ENCODE measurements around the gene TMEM258. TPM values are rescaled to one million over a fixed set of nuclear protein-coding genes. Genes with fewer than 3 reads are reported as not detected.

Gene TMEM258
- polyA plus RNA-seq, 1 donor from 2014 or later = 210 TPM

GRCh38 chr11:61744181-61744580, 48.2 kb downstream of the TMEM258 start:
- no peaks in the 10 kb centered on the region for H3K4me1 Mint-ChIP-seq
- no peaks in the 10 kb centered on the region for H3K9me3 Mint-ChIP-seq
- no peaks in the 10 kb centered on the region for H3K36me3 Mint-ChIP-seq
- H3K27me3 Mint-ChIP-seq = peaks cover 5% of the 10 kb centered on the region
- H3K27ac Mint-ChIP-seq = no peak overlapping the region
- H3K4me3 Mint-ChIP-seq = no peak overlapping the region

- H3K27me3 Mint-ChIP-seq = peaks cover 3% of the 10 kb centered on the region
- peaks cover 1% of the 10 kb centered on the region for H3K36me3 Mint-ChIP-seq
- H3K4me3 Mint-ChIP-seq = no peak overlapping the region
- no peaks in the 10 kb centered on the region for H3K4me1 Mint-ChIP-seq
- no peak overlapping the region for H3K27ac Mint-ChIP-seq
- H3K9me3 Mint-ChIP-seq = no peaks in the 10 kb centered on the region
These were observed 48.8 kb downstream of the TMEM258 start for GRCh38 chr11:61743486-61744095.

- peaks cover 3% of the 10 kb centered on the region for H3K27me3 Mint-ChIP-seq
- no peaks in the 10 kb centered on the region for H3K9me3 Mint-ChIP-seq
- H3K4me3 Mint-ChIP-seq = no peak overlapping the region
- H3K27ac Mint-ChIP-seq = no peak overlapping the region
- peaks cover 1% of the 10 kb centered on the region for H3K36me3 Mint-ChIP-seq
- no peaks in the 10 kb centered on the region for H3K4me1 Mint-ChIP-seq
These were observed 50.0 kb downstream of the TMEM258 start for GRCh38 chr11:61742391-61742790.

- no peak overlapping the region for H3K27ac Mint-ChIP-seq
- H3K4me3 Mint-ChIP-seq = no peak overlapping the region
- peaks cover 3% of the 10 kb centered on the region for H3K27me3 Mint-ChIP-seq
- no peaks in the 10 kb centered on the region for H3K4me1 Mint-ChIP-seq
- H3K36me3 Mint-ChIP-seq = peaks cover 1% of the 10 kb centered on the region
- no peaks in the 10 kb centered on the region for H3K9me3 Mint-ChIP-seq
These were observed 52.4 kb downstream of the TMEM258 start for GRCh38 chr11:61739966-61740365.

- Mint-ChIP-seq H3K4me1 (no peaks in the 10 kb centered on the region), H3K9me3 (no peaks in the 10 kb centered on the region), H3K27ac (no peak overlapping the region), H3K27me3 (peaks cover 3% of the 10 kb centered on the region), H3K36me3 (peaks cover 1% of the 10 kb centered on the region), H3K4me3 (no peak overlapping the region)
These were observed 53.0 kb downstream of the TMEM258 start for GRCh38 chr11:61739413-61739812.

Other genes with a start within 250 kb of the TMEM258 start
- not detected for gene SYT7, start 211.5 kb downstream of the TMEM258 start, polyA plus RNA-seq
- gene DAGLA, start 112.2 kb downstream of the TMEM258 start, polyA plus RNA-seq = not detected
- not detected for gene MYRF, start 40.0 kb downstream of the TMEM258 start, polyA plus RNA-seq
- gene FEN1, start 312 bp upstream of the TMEM258 start, polyA plus RNA-seq = 12.6 TPM
- 1.6 TPM for gene FADS1, start 24.4 kb upstream of the TMEM258 start, polyA plus RNA-seq
- gene FADS2, start 35.7 kb upstream of the TMEM258 start, polyA plus RNA-seq = 0.63 TPM
- gene FADS3, start 98.9 kb upstream of the TMEM258 start, polyA plus RNA-seq = 21.8 TPM
- not detected for gene RAB3IL1, start 125.0 kb upstream of the TMEM258 start, polyA plus RNA-seq
- 1.2 TPM for gene BEST1, start 157.8 kb upstream of the TMEM258 start, polyA plus RNA-seq
- 4,223 TPM for gene FTH1, start 175.0 kb upstream of the TMEM258 start, polyA plus RNA-seq